GM18951 (cell line): ENCODE measurements around the gene POGZ.
"Not testable (repeated sequence)": the region's sequence is repeated elsewhere in the genome, so short reads cannot be mapped to it uniquely, and the experiment has no call there.

Experiments used
- POLR2A ChIP-seq: IDR thresholded peaks from 4 replicates; pipeline ENCODE4 v1.6.1; 2011; ENCODE audit warnings: mild to moderate bottlenecking; ENCODE audit not compliant: insufficient read length, insufficient read depth; ENCODE audit errors: extremely low read depth
- in situ Hi-C: fragments of 300-500 bp; cut with MboI; formaldehyde crosslinking; loops from one replicate; pipeline ENCODE4 v1.12.0; 2022; ENCODE audit warnings: low sequenced_read_pairs, mixed read lengths, inconsistent platforms; ENCODE audit not compliant: unreplicated experiment

Gene POGZ

GRCh38 chr1:151461694-151462093 lies 2.4 kb upstream of the POGZ start:
- TF ChIP-seq POLR2A = no peak
- in situ Hi-C loops = no loop called here

- in situ Hi-C loops = no loop called here
- peak; percentile 51 for TF ChIP-seq POLR2A
Measured at GRCh38 chr1:151458802-151459330, 428 bp downstream of the POGZ start.

GRCh38 chr1:151457911-151458801 lies 1.1 kb downstream of the POGZ start:
- peak; percentile 32 for TF ChIP-seq POLR2A
- in situ Hi-C loops = no loop called here

GRCh38 chr1:151455966-151456365 lies 3.3 kb downstream of the POGZ start:
- no peak for TF ChIP-seq POLR2A
- in situ Hi-C loops = no loop called here

- no peak for TF ChIP-seq POLR2A
- in situ Hi-C loops = no loop called here
Measured at GRCh38 chr1:151455231-151455630, 4.1 kb downstream of the POGZ start.

GRCh38 chr1:151447696-151448095 lies 11.6 kb downstream of the POGZ start:
- in situ Hi-C loops = no loop called here
- no peak for TF ChIP-seq POLR2A

GRCh38 chr1:151444783-151445177 lies 14.5 kb downstream of the POGZ start:
- in situ Hi-C loops = no loop called here

GRCh38 chr1:151443846-151444782 lies 15.2 kb downstream of the POGZ start:
- TF ChIP-seq POLR2A = no peak
- in situ Hi-C loops = no loop called here

More at GRCh38 chr1:151444783-151445177, 14.5 kb downstream of the POGZ start:
- no peak for TF ChIP-seq POLR2A

- in situ Hi-C loops = not testable (repeated sequence)
Measured at GRCh38 chr1:151437396-151437795, 21.9 kb downstream of the POGZ start.

- in situ Hi-C loops = no loop called here
Measured at GRCh38 chr1:151436985-151437384, 22.3 kb downstream of the POGZ start.

GRCh38 chr1:151435174-151435573 lies 24.1 kb downstream of the POGZ start:
- no peak for TF ChIP-seq POLR2A
- in situ Hi-C loops = no loop called here

More at GRCh38 chr1:151436985-151437384, 22.3 kb downstream of the POGZ start:
- no peak for TF ChIP-seq POLR2A

GRCh38 chr1:151433827-151434226 lies 25.5 kb downstream of the POGZ start:
- in situ Hi-C loops = not testable (repeated sequence)

GRCh38 chr1:151428068-151428467 lies 31.2 kb downstream of the POGZ start:
- in situ Hi-C loops = no loop called here
- no peak for TF ChIP-seq POLR2A
